DMS153 (cell line): ENCODE data around the gene VEGFC.

Experiments
- DNase-seq: peaks from one replicate; lab custom pipeline; 2025; lab: John Stamatoyannopoulos, UW

The VEGFC gene, protein sequence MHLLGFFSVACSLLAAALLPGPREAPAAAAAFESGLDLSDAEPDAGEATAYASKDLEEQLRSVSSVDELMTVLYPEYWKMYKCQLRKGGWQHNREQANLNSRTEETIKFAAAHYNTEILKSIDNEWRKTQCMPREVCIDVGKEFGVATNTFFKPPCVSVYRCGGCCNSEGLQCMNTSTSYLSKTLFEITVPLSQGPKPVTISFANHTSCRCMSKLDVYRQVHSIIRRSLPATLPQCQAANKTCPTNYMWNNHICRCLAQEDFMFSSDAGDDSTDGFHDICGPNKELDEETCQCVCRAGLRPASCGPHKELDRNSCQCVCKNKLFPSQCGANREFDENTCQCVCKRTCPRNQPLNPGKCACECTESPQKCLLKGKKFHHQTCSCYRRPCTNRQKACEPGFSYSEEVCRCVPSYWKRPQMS

DNA sequence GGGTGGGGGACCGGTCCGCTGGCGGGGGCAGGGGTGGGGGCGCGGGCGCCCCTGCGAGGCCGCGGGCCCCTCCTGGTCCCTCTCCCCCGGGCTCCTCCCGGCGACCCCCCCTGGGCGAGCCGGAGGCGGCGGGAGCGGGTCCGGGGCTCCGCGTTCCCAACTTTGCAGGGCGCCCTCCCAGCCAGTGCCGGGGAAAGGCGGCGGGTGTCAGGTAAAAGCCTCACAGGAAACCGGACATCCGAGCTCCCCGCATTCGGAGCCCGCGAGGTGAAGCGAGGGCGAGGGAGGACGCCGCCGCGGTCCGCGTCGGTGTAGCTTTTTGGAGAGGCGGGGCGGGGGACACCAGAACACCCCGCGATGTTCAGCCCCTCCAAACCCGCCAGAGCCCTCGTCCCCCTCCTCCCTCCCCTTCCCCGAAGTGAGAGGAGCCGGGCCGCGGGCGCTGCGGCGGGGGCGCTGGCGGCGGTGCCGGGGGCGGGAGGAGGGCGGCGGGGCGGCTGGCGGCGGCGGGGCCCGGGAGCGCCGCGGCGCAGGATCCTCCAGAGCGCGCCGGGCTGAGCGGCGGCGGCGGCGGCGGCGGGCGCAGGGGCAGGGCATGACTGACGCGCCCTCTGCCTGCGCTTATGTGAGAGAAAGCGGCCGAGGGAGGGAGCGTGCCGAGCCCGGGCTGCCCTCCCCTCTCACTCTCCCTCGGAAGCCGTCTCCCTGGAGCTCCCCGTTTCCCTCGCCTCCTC is at the start of gene VEGFC:
Gene VEGFC (minus strand): TSS at position 597 of the 734 bp plus-strand sequence. CDS start 611 bp downstream, outside the sequence.
- no peak for DNase-seq

DNA sequence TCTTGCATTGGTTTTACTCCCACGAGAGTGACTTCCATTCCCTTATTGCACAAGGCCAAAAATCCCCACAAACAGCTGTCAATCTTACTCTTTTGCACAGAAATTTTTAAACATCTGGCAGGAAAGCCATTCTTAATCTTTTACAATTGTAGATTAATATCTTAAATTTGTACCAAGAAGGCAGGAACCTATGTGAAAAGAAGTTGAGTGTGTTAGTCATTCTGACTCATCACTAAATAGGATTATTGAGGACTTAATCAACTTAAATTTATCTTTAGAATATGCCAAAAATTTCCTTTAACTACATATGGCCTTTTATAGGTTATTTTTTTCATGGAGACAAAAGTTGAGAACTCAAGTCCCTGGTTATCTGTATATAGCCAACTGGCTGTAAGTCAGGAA is 49.0 kb upstream of the VEGFC start:
- no peak for DNase-seq

DNA sequence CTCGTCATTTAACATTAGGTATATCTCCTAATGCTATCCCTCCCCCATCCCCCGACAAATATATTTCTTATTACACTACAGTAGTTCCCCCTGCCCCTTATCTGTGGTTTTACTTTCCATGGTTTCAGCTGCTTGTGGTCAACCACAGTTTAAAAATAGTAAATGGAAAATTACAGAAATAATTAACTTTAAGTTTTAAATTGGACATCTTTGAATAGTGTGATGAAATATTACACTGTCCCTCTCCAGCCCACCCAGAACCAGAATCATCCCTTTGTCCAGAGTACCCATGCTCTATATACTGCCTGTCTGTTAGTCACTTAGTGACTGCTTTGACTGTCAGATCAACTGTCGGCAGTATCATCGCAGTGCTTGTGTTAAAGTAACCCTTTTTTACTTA is 47.4 kb upstream of the VEGFC start:
- DNase-seq = no peak

DNA sequence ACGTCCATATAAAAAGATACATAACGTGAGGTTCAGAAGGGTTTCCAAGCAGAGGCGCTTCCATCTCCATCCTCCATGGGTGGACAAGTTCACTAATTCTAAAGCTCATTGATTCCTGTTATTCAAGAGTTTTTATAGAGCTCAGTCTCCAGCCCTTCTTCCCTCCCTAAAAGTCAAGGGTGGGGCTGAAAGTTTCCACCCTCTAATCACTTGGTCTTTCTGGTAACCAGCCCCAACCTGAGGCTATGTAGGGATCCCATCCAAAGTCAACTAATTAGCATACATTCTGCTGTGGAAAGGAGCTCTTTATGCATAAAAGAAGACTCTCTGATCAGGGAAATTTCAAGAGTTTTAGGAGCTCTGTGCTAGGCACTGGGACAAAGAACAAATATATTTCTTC is 46.9 kb upstream of the VEGFC start:
- no peak for DNase-seq

DNA sequence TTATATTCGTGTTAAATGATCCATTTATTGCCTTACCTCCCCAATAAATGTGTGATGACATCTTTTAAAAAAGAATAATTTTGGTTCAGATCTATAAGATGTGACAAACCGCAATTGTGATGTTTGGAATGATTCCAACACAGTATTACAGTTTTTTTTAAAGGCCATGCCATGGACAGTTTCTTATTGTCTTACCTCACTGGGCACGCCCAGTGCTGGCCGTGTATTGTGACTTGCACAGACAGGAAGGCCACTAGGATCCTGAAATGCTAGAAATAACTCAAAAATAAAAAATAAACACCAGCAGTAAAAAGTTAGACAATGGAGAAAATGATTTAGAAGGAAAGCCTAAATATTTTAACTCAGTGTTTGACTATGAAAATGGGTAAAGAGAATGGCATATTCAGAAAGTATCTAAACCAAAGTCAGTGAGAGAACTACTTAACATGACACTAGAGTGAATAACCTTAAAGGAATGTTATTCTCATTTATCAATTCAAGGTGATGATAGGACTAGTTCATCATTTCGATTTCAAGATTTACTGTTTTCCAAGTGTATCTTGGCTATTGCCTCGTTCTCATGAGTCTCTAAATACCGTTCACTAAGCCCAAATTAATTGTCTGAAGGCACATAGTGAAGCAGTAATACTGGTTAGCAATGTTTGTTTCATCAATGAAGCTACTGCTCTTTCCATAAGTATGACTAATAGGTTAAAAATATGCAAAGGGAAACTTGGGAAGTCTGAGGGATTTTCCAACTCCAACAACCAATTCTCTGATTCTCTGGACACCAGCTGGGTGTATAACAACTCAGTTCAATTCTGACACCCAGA is 46.1 kb upstream of the VEGFC start:
- DNase-seq = no peak

DNA sequence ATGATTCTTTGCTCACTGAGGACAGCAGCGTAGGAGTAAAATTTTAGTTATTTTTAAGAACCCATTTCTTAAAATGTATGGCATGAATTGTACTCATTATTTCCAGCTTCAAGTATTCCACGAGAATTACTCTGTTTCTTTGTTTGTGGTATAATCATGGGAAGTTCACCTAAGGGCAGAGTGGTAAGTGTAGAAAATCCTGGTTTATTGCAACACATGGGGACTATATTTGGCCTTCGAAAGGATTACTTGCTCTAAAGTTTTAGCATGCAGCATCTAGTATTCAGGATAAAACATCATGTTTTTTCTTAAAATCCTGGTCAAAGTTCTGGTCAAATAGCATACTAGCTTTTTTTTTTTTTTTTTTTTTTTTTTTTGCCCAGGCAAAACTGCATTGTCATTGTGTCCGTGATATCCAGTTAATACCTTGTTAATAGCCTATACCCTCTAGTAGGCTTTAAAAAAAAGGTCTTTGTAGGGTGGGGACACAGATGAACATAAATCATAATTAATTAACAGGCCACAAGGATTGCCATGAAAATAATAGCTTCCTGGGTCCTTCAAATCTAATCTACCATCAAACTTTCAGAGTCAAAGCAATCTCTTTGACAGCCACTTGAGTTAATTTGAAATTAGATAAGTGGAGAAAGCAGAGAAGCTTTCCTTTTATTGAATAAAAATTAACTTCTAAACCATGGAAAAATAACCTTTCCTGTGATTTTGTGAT is 44.6 kb upstream of the VEGFC start:
- no peak for DNase-seq

DNA sequence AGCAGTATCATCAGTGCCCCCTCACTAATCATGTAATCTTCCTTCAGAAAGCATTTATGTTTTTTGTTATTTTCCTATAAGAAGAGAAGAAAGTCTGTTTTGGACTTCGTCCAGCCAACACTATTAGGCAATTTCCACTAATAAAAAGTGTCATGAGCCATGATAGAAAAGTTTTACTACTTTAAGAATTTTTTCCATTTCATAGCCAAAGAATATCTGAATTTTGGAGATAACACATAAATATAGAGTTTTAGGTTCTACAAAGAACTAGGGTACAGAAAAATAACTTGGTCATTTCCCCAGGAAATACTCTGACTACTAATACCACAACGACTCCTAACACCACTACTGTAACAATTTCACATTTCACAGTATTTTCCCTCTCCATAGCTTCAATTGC is 41.8 kb upstream of the VEGFC start:
- DNase-seq = no peak

DNA sequence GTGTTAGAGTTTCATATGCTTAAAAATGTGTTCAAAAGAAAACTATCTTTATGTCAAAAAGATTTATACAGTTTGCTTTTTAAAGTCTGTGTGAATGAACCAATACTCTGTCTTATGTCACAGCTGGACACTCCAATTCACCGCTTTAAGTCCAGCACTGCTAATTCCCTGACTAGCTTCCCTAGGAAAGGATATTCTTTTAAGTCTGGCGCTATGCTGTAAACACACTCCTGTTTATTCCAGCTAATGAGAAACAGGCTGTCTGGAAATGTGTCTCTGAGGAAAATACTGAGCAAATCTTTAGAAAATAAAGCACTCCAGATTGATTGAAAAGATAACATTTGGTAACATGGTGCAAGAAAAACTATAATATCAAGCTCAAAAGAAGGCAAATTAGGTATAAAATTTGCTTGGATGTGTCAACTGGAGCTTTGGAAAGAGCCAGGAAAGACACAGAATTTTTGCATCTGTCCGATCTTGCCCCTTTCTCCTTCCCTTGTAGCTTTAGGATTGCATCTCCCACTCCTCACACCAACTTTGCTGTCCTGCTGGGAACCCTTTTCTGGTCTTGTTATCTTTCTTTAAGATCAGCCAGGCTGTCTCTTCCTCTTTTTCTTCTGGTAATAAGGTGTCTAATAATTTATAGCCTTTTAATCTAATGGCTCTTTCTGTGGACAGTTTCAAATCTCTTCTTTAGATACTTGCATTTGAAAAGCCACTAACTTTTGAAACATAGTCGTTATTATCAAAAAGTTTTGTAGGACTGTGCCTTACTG is 40.9 kb upstream of the VEGFC start:
- no peak for DNase-seq

DNA sequence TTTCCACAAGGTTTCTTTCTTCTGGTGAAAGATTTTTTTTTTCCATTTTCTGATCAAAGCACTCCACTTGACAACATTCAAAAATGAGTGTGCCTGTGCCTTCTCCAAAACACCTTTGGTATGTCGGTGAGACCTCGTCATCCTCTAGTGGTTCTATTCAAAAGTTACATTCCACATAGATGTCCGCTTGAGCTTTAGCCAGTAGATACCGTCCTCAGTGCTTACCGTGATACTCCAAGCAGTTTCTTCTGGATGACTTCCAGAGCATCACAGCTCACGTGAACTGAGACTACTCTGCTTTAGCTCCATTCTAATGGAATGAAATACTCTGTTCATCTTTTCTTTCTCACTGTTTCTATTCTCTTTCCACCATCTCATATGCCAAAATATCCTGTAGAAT is 38.2 kb upstream of the VEGFC start:
- DNase-seq = no peak

DNA sequence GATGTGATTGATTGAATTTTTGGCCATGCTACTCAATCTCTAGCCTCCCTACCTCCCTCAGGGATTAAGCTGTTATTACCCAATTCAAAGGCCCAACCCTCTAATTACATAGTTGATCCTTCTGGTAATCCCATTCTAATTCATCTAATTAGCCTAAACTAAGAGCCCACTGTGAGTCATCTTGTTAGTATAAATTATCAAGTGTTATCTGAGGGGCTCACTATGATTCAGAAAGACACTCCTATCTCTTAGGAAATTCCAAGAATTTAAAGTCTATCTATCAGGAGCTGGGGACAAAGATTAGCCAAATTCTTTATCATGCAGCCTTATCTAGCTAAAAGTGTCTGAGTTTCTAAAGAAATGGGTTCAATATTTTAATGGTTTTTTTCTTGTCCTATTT is 32.9 kb upstream of the VEGFC start:
- no peak for DNase-seq

DNA sequence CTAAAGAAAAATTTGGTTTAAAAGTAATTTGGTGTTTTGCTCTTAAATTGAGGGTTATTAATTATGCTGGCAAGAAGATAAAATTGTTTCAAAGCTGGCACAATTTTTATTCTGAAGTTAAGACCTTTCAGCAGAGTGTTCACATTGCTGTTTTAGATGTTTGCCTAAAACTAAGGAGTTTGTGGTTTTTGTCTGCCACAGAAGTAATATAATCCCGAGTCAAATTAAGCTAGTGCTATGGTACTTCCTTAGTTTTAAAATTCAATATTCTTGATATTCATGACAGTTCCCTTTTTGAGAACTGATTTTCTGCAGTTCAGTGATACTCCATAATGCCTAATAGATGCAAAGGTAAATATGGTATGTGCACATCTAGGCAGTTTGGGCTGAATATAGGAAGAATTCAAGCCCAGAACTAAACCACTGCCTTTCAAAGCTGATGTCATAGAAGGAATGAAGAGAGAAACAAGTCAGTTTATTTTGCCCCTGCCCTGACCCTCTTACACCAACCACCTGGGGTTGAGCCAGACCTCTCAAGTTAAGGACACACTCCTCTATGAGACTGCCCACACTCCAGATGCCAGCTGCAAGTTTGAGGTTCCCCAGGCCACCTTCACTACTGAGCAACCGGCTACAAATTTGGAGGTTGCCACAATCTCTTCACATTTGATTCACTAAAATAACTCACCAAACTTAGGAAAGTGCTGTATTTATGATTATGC is 32.1 kb upstream of the VEGFC start:
- DNase-seq = no peak

DNA sequence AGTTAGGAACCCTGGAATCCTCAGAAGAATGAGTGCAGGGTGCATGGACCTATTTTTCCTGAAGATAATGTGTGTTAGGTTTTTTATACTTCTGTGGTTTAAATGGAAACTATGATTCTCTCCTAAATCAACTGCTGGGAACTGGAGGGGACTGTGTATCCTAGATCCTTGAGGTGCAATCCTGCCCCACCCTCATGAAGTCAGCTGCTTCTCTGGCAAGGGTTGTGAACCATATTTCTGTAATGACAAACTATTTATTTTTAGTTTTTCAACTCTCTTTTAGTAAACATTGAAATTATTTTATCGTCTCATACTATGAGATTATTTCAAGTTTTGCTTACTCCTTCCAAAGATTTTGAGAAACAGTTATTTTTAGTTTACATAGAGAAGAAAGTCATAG is 25.8 kb upstream of the VEGFC start:
- DNase-seq = no peak

DNA sequence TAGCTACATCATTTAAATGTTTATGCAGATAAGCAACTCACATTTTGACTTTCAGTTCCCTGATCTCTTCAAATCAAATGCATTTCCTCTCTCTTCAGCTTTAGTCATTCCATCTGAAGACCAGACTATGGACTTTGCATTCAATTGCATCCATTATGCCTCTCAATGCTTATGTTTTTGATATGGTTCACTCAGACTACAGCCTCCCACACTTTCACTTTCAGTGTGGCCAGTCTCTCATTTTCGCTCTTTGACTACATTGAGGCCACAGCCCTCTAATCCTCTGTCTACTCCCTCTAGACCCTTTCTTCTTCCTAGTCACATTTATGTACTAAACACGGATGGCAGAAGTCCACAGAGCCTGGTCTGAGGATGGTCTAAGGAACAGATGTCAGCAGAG is 24.5 kb upstream of the VEGFC start:
- no peak for DNase-seq

DNA sequence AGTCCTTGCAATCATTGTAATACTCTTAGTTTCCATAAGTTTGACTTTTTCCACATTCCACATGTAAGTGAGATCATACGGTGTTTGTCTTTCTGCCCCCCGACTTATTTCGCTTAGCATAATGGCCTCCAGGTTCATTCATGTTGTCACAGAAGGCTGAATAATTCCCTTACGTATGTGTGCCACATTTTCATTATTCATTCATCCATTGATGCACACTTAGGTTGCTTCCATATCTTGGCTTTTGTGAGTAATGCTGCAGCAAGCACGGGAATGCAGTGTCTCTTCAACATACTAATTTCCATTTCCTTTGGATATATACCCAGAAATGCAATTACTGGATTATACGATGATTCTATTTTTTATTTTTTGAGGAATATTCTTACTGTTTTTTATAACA is 22.0 kb upstream of the VEGFC start:
- DNase-seq = no peak

DNA sequence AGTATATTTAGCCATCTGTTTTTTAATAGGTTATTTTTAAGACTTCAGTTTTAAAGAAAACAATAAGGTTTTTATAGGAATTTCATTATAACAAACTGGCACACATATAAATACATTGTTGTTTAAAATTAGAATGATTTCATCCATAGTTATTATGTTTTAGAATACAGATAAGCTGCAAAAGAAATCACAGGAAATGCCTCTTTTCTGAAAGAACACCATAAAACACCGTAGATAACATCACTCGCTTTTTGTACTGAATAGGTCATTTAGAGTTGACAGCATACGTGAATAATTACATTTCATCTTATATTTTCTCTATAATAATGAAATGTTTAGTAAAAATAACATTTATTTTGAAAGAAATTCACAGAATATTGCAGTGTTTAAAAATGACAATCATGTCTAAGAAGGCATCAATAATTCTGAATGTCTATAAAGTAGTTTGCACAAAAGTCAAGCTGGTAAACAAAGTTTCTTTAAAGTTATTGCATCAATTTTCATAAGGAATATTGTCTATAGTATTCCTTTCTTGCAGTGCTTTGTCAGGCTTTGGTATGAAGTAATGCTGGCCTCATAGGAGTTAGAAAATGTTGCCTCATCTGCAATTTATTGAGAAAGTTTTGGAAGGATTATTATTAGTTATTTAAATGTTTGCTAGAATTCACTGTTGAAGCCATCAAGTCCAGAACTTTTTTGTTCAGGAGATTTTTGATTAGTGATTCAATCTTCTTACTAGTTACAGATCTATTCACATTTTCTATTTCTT is 17.9 kb upstream of the VEGFC start:
- no peak for DNase-seq

DNA sequence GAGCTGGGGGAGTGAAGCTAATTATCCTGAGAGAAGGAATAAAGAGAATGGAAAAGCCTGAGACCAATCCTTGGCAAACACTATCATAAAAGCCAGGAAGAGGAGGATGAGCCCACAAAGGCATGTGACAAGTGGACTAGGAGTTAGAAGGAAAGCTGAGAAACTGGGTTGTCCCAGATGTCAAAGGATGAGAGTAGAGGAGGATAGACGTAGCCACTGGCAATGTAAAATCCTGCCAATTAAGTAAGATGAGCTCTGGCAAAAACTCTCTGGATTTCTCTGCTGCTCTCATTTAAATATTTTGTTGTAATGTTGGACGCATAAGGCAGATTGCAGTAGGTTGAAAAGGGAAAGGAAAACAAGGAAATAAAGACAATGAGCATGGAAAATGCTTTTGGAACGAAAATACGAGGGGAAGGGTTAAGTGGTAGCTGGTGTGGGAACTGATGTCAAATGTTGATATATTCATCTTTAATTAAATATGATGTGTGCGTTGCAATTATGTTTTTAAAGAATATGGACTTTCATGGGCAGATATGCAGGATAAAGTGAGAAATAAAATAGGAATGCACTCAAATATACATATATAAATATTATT is 14.2 kb upstream of the VEGFC start:
- no peak for DNase-seq

DNA sequence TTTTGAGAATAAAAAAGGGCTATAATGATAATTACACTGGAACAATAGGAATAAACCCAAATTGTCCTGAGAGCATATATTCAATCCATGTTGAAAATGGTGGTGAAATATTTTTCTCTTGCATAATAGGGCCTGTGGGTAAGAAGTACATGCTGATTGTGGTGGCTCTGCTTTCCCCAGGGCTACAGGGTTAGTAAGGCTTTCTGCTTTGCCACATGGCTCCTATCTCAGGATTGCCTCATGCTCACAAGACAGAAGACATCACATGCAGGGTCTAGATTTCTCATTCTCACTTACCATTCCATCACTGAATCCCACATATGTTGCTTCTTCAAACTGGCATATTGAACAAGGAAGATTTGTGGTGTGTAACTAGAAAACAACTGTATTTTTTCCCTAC is 12.4 kb upstream of the VEGFC start:
- no peak for DNase-seq

DNA sequence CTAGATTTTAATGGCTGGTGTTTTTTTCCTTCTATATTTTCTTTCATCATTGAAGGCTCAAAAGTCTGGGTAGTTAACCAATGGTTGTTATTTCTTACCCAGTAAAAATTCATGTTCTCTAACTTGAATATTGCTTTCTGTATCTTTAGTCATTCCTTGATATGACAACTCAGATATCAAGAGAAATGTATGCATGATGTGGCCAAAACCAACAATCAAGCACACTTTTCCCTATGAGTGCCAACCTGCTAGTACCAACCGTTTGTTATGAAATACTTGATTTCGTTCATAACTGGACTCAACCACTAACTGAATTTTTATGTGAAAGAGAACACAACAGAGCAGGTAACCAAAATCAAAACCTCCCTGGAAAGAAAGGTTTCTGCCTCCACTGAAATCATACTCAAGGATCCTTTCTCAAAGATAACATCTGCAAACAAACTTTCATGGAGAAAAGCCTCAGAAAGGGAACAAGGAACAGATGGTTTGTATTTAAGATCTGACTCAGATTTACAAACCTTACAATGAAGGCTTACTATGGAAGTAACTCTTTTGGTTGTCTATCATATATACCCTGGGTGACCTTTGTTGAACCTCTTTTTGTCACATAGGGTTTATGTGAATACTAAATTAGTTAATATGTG is 8.3 kb upstream of the VEGFC start:
- no peak for DNase-seq

DNA sequence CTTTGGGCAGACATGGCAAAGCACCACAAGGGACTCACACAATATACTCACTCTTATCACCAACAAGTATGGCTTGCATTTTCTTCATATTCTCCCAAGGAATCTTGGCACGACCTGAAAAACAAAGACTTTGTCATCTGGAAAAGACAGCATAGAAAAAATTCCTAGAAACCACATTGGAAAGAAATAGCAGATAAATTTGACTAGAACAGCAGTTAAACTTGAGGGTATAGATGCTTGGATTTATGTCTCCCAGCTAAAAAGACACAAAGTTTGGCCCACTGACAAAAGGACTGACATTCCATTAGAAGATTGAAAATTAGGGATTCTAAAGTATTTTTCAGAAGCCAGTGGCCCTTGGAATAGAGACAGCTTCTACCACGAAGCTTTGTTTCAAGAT is 6.9 kb upstream of the VEGFC start:
- no peak for DNase-seq
